Measurements from ENCODE around the gene KPNA1.

Gene KPNA1

DNA sequence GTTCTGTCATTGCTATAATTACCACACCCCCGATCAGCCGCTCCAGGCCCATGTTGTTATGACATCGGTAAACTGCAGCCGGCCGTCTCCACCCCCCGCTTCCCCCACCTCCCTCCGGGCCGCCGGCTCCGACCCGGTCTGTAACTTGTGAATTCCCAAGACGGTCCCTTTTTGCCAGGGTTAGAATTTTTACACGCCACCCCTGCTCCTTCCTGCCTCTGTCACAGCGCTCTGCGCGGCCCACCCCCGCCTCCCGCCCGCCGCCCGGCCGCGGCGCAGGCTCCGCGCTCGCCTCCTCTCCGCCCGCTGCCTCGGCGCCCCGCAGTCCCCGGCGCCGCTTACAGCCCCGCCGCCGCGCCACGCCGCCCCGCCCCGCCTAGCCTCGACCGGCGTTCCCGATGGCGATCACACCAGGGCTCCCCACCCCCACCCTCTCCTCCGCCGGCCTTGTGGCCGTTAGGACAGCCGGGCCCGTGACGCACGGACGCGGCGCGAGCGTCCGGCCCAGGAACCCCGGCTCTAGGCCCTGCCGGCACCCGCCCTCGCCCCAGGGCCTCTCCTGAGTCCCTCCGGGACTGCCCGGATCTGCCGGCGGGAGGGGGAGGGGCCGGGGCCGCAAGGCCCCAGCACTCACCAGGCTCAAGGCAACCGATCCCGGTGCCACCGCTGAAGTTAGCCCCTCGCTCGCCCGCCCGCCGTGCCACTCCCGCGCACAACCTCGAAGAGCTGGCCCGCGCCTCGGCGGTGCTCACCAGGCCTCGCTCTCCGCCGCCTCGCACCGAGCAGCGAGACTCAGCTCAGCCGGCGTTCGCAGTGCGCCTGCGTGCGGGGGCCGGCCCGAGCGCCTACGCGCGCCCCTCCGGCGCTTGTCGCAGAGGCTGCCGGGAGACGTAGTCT lies at the start of gene KPNA1:
KPNA1 (minus strand) TSS at position 817 of the 897 bp plus-strand sequence. CDS start 18,374 bp downstream, outside the sequence.
- peak; percentile 60 to 96 for DNase-seq

DNA sequence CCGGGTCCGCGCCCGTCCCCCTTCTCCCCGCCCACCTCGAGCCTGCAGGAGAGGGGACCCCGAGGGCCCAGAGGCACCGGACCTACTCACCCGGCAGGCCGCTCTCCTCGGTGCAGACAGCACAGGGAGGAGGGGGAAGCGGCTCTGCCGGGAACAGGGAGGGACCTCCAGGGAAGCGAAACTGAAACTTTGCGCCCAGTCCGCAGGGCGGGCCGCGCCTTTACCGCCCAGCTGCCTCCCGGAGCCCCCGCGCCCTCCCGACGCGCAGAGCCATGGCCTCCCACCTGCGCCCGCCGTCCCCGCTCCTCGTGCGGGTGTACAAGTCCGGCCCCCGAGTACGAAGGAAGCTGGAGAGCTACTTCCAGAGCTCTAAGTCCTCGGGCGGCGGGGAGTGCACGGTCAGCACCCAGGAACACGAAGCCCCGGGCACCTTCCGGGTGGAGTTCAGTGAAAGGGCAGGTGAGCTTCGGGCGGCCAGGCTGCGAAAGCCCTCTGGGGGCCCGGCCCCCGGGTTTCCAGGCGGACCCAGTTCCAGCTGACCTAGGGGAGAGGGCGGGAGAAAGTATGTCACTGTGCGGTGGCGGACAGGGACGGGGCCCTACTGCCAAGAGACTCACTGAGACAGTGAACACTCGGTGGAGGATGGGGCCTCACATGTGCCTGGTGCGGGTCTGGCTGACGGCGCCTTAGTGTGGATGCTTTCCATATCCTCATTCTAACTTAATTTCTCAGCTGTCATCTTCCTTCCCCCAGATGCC lies 49.6 kb upstream of the KPNA1 start, which contains the start of the genes DTX3L and PARP9:
DTX3L (plus strand) TSS at position 184 of the 758 bp plus-strand sequence; CDS start at position 273, 89 bp downstream.
PARP9 (minus strand) TSS at position 146 of the 758 bp plus-strand sequence. CDS start 4,680 bp downstream, outside the sequence.
- peak; percentile 76 to 85 for DNase-seq

DNA sequence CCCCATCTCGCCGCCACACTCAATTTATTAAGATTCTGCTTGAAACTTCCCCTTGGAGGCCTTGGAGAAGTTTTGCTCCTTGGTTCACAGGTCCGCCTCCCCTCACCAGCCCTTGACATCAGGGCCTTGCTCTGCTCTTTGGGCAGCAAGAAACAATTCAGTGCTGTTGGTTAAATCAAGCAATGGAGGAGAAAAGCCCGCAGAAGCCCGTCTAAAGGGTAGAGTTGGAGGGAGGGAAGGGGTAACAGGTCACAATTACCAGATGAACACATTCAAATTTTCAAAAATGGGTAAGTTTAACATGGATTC lies 48.9 kb upstream of the KPNA1 start:
- no peak for DNase-seq

DNA sequence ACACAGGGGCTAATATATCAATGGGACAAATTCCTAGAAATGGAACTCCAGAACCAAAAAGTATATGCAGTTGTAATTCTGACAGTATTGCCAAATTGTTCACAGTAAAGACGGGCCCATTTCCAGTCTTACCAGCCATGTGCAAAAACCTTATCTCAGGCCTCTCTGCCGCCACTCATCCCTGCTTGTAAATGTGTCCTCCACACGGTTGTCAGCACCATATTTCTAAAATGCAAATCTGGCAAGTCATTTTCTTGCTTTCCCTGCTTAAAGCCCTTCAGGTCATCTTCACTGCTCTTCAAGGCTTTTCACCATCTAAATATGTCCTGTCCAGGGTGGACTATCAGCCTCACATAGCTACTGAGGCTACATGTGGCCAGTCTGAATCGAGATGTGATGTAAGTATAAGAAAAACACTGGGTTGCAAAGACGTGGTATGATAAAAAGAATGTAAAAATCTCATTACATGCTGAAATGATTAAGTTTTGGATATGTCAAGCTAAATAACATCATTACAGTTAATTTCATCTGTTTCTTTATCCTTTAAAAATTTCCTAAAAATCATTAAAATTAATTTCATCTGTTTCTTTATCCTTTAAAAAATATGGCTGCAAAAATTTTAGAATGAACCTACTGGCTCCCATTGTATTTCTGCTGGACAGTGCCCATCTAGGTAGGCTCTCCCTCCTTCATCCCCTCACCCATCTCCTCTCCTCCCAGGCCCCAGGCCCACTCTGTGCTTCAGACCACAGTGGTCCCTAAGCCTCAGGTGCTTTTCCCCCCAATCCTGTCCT lies 48.4 kb upstream of the KPNA1 start:
- DNase-seq: no peak

DNA sequence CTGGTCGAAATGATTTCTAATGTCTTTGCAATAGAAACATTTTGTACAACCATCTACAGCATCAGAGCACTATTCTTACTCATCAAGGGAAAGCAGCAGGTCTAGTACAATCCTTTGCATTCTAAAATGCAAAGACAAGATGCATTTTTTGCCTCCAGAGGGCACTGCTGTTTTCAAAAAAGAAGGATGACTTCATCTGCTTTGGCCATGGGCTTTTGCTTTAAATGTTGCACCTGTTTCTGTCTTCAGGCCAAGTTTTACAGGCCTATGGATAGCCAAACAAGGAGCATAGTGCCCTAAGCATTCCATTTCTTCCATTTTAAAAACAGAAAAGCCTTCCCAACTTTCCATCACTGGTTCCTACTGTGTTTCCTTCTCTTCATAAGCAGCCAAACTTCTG lies 45.9 kb upstream of the KPNA1 start:
- peak in 1 of 2 donors; percentile 28 for DNase-seq

DNA sequence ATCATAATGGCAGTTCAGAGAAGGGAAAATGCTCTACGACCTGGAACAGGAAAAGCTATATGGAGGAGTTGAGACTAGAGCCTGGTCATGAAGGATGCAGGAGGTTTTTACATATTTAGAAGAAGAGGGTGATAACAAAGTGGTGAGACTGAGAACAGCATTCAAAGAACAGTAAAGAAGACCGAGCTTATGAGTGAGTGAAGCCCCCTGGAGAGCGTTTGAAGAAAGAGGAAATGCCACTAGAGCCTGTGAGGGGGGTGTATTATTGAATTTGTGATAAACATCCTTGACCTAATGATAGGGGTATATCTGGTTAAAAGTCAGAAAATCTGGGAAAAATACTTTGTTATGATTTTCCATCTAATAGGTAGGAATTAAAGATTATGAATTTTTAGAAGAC lies 45.2 kb upstream of the KPNA1 start:
- DNase-seq: no peak

DNA sequence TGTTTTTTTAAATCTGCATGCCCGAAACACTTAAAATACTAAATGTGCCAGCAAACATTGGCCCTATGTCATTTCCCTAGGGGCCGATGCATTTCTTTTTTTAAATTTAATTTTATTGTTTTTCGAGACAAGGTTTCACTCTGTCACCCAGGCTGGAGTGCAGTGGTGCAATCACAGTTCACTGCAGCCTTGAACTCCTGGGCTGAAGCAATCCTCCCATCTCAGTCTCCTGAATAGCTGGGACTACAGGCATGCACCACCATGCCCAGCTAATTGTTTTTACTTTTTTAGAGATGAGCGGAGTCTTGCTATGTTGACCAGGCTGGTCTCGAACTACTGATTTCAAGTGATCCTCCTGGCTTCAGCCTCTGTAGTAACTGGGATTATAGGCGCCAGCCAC lies 43.9 kb upstream of the KPNA1 start:
- no peak for DNase-seq

DNA sequence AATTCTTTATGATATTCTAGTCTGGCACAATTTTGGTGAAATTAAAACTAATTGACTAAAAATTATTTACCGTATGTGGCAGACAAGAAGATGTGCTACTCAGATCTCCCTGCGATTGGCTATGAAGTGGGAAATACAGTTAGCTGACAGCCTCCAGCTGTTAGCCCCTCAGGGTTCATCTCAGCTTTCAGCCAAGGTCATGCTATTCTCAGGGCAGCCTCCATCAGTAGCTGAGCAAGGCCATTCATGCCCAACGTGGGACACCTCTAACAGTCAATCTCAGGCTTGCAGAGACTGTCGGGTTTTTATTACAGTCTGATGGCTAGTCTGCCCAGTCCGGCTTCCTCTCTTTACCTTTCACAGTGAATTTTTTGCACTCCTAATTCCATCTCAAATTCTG lies 42.6 kb upstream of the KPNA1 start:
- DNase-seq: no peak

DNA sequence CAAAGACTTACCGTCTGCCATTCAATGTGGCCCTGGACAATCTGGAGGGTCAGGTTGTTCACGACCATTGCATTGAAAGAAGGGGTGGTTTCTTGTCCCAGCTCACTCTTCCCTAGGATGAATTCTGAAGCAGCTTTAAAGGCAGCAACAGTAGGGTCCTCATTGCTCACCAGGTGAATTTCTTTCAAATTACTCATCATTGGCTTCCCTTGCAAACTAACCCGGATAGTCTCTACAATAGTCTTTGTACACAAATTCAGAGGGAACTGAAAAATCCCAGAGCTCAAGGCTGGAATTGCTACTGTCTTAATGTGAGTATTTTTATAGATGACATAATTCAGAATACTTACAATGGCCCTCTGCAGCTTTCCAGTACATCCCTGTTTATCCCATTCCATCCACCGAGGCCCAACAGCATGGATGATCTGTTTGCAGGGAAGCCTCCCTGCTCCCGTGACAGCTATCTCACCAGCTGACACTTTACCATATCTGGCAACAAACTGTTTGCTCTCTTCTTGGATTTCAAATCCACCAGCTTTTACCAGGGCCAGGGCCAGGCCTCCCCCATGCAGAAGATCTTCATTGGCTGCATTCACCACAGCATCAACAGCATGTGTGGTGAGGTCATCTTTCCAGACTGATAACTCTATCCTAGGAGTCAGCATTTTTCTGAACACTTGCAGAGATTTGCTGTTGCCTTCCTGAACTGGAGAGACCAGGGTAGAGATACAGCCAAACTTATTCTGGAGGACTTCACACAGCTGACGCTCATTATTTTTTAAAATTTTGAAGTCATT lies 40.7 kb upstream of the KPNA1 start:
- DNase-seq: no peak

DNA sequence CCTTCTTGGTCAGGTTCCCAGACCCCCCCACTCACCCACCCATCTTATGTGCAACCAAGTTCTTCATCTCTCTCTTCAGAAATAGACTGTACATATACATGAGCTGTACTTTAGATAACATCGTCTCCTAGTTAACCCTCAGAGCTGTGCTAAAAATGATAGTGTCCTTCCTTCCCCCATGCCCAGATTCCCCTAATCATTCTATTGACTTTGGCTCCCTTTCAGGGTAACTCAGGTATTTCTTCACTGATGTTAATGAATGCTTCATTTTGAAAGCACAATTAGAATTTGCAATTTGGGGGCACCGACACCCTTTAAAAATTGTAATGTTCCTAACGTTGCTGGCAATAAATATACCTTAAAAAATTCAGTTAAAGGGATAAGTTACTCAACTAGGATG lies 38.4 kb upstream of the KPNA1 start:
- no peak for DNase-seq

DNA sequence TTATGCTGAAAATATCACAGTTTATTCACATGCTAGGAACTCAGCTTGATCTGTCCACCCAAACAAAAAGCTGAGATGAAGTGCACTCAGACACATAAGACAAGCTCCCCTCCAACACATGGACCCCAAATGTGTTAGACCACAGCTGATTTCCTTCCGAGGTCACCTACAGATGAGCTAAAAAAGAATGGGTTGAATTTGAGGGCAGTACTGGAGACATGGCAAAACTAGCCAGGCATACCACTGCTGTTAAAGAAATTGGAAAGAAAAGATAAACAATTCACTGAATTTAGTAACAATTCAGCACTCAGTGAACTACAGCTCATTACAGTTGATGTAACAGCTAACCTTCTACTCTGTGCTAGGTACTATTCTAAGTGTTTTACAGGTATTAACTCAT lies 33.9 kb upstream of the KPNA1 start:
- no peak for DNase-seq

DNA sequence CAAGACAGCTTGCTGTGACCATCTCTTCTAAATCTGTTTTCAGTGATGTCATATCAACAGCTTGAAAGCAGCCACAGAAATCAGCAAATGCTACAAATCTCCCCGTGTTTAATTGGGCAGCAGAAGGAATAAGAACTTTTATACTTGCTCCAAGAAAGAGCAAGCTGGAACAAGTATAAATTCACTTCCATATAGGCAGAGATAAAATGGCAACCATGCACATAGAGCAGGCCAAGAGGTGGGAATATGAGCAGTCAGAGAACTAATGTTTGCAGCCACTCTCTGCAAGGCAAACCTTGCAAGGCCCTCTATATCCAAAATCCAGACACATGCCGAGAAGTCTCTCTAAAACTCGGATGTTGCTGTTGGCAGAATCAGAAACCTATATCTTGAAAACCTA lies 33.3 kb upstream of the KPNA1 start:
- no peak for DNase-seq

DNA sequence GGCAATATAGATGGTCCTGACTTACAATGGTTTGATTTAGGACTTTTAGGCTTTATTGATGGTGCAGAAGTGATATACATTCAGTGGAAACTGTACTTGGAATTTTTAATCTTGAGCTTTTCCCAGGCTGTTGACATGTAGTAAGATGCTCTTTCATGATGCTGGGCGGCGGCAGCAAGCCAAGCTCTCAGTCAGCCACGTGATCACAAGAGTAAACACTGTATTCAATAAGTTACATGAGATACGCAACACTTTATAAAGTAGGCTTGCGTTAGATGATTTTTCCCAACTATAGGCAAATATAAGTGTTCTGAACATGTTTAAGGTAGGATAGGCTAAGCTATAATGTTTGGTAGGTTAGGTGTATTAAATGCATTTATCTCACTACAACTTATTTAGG lies 31.4 kb upstream of the KPNA1 start:
- no peak for DNase-seq

DNA sequence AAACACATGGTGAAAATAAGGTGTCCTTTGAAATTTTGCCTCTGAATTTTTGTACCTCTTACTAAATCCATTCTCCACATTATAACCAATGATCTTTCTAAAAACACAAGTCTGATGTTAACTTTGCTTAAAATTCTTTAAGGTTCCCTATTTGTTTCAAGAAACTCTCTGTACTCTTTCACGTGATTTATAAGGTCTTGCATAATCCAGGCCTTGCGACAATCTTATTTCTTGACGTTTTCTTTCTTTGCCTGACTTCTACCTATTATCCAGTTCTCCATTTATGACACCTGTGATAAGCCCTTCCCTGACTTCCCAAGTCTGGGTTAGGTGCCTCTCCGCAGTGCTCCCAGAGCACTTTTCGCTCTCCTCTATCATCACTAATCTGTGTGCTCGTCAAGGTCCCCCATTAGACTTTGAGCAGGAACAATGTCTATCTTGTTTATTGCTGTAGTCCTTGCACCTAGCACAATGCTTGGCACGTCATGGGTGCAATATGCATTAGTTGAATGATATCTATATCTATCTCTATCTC lies 24.3 kb upstream of the KPNA1 start:
- DNase-seq: no peak

DNA sequence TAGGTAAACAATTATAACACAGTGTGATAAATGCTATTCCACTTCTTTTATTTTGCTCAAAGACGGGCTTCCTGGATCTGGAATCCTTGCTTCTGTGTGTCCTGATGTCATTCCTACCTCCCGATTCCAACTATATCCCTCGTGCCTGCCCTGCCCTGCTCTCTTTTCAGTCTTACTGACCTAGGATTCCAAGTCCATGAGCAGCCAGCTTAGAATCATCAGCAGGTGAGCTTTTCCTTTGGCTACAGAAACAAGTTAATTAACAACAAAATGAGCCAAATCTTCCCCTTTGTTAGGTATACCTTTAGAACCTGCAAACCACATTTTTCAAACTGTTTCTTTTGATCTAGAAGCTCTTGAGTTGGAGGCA lies 21.9 kb upstream of the KPNA1 start:
- no peak for DNase-seq

DNA sequence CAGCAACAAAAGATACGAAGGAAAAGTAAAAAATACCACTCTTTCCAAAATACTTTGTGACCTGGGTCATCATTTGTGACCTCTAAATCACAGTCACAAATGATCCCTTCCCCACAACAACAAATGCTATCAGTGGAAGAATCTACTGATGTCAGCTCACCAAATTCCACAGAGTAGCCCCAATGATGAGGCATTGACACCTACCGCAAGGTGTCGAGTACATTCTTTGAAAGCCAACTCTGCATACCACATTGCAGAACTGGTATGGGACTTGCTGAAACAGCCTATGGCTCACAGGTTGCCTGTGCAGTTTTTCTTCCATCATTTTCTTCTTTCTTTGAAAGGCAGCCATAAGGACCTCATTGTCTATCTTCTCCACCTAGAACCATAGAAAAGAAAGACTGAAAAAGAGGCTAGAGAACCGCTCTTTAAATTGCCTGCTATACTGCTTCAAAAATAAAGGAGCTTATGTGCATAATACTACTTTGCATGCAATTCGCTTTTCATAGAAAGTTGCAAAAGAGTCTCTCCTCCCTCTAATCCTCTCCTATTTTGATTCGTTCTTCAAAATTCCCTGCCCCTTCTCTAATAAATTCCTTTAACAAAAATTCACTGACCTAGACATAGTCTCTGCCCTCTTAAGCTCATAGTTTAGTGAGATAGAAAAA lies 21.4 kb upstream of the KPNA1 start:
- DNase-seq: no peak

DNA sequence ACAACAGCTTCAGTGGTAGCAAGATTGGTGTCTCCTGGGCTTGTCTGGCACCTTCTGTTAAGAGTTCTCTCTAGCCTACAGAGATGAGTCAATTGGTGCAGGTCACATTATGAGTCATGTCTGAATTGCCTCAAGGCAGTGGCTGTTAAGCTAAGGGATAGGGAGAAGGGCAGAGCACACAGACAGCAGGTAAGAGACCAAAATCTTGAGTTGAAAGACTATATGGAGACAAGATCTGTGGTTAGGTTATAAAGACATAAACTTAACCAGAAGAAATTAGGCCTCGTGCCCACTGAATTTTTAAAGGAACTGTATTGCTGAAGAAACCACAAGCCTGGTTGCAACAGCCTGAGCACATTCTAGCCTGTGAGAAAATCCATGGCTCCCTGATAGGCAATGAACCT lies 19.2 kb upstream of the KPNA1 start:
- no peak for DNase-seq

DNA sequence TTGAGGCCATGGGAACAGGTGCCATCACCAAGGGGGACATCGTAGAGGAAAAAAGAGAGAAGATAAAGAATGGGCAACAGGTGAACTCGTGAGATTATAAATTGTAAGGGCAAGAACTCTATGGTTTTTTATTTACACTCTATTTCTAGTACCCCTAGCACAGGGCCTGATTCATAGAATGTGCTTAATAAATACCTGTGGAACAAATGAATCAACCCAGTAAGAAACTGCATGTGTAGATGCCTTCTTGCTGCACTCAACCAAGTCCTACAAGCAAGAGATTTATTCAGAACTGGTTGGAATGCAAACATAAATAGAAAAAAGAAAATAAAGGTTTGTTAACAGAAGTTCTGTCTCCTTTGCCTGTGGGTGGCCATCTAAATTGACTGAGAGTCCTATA lies 18.7 kb upstream of the KPNA1 start:
- no peak for DNase-seq

DNA sequence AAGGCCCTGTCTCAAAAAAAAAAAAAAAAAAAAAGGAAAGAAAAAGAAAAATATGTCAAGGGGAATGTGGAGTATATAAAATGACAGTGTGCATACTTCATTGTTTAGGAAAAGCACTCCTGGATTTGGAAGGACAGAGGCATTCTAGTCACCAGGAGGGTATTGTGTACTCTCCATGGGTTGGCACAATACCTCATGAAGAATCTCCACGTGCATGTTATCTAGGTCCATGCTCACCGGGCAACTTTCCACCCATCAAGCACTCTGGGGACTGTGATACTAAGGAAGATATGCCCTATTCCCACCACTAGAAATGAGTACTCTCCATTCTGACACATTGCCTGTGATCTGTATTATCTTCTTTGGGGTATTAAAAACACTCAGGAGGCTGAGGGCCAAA lies 15.4 kb upstream of the KPNA1 start:
- DNase-seq: no peak

DNA sequence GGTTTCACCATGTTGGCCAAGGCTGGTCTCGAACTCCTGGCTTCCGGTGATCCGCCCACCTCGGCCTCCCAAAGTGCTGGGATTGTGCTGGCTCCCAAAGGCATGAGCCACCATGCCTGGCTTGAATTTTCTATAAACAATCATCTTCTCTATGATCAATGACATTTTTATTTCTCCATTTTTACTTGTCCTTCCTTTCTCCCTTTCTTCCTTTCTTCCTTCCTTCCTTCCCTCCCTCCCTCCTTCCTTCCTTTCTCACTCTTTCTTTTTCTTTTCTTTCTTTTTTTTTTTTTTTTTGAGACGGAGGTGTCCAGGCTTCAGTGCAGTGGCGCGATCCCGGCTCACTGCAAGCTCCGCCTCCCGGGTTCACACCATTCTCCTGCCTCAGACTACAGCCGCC lies 8.6 kb upstream of the KPNA1 start:
- DNase-seq: no peak

DNA sequence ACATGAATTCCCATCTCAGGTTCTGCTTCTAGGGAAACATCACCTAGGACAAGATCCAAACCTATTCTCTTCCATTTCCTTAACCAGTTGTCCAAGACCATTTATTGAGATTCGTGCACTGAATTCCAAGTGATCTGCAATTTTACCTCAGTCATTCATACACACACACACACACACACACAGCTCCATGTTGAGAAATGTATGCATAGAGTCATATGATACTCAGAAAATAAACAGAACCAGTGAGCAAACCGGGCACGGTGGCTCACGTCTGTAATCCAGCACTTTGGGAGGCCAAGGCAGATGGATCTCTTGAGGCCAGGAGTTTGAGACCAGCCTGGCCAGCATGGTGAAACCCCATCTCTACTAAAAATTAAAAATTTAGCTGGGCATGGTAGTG lies 6.1 kb upstream of the KPNA1 start:
- DNase-seq: no peak

DNA sequence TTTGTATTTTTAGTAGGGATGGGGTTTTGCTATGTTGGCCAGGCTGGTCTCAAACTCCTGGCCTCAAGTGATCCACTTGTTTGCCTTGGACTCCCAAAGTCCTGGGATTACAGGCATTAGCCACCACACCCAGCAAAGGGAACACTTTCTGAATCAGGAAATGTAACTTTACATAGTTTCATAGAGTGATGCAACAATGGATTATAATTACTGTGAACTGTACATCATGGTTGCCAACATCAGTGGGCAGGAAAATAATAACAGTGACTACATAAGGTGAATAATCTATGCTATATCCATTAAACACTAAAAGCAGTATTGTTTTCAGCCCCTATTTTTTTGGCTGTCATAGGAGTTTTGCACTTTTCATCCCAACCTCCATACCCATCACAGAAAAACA lies 5.0 kb upstream of the KPNA1 start:
- DNase-seq: no peak

All from bone marrow (tissue), 2 donors.